CD14-positive monocyte (primary cell): ENCODE measurements around the gene COL20A1. TPM values are rescaled to one million over a fixed set of nuclear protein-coding genes. Genes with fewer than 3 reads are reported as not detected.

Source experiments
- DNase-seq, 3 donors: peaks; one replicate each; pipeline ENCODE4 v3.0.0-alpha.2; 2011 to 2022
- H2AFZ ChIP-seq: 2 replicates; pipeline ENCODE4 v1.6.0; 2012; ENCODE audit warnings: mild to moderate bottlenecking, low read depth, low read length, inconsistent platforms; ENCODE audit not compliant: insufficient read depth, poor library complexity, severe bottlenecking
- H3K27ac ChIP-seq, 2 donors: 1 replicate in 1 of 2; 2 replicates in 1 of 2; pipeline ENCODE4 v1.5.1; 2012 to 2013; ENCODE audit warnings: low read length in 2 of 2, control low read depth in 1 of 2, inconsistent platforms in 1 of 2, low read depth in 1 of 2, mild to moderate bottlenecking in 1 of 2
- H3K27me3 ChIP-seq, 2 donors: one replicate each; pipeline versions ENCODE4 v1.6.0 to v1.6.1; 2011 to 2013; ENCODE audit warnings: low read length in 2 of 2; ENCODE audit not compliant: control insufficient read depth in 2 of 2, insufficient read depth in 2 of 2
- H3K36me3 ChIP-seq, 2 donors: replicated peaks in 1 of 2; 1 replicate in 1 of 2; 2 replicates in 1 of 2; pipeline versions ENCODE4 v1.5.1 to v1.6.1; 2012 to 2013; ENCODE audit warnings: low read length in 2 of 2, control low read depth in 1 of 2, inconsistent platforms in 1 of 2, mild to moderate bottlenecking in 1 of 2; ENCODE audit not compliant: insufficient read depth in 2 of 2, control insufficient read depth in 1 of 2
- H3K4me1 ChIP-seq, 2 donors: 1 replicate in 1 of 2; 2 replicates in 1 of 2; pipeline versions ENCODE4 v1.5.1 to v1.6.1; 2012 to 2013; ENCODE audit warnings: low read length in 2 of 2, control low read depth in 1 of 2, inconsistent platforms in 1 of 2, mild to moderate bottlenecking in 1 of 2, moderate library complexity in 1 of 2; ENCODE audit not compliant: insufficient read depth in 2 of 2, control insufficient read depth in 1 of 2
- H3K4me2 ChIP-seq: replicated peaks from 2 replicates; pipeline ENCODE3; 2012; ENCODE audit warnings: low read length, moderate library complexity, mild to moderate bottlenecking; ENCODE audit not compliant: poor library complexity, severe bottlenecking; ENCODE audit errors: extremely low read depth
- H3K4me3 ChIP-seq, 3 experiments: fragments of 200-600 bp in 1 of 3; sonication (generic) in 1 of 3; replicated peaks in 1 of 3; 1 replicate in 2 of 3; 2 replicates in 1 of 3; pipeline ENCODE4 v1.5.1; 2011 to 2013; ENCODE audit warnings: low read length in 3 of 3, mild to moderate bottlenecking in 3 of 3, control low read depth in 2 of 3, low read depth in 2 of 3, inconsistent platforms in 1 of 3, moderate library complexity in 1 of 3
- H3K79me2 ChIP-seq: 2 replicates; pipeline ENCODE4 v1.6.0; 2012; ENCODE audit warnings: mild to moderate bottlenecking, control low read depth, inconsistent platforms, low read length, moderate library complexity; ENCODE audit not compliant: insufficient read depth
- H3K9ac ChIP-seq: 2 replicates; pipeline ENCODE4 v1.6.0; 2017; ENCODE audit warnings: low read length, mild to moderate bottlenecking; ENCODE audit not compliant: insufficient read depth, poor library complexity, severe bottlenecking
- H3K9me3 ChIP-seq, 2 donors: replicated peaks in 1 of 2; 1 replicate in 1 of 2; 2 replicates in 1 of 2; pipeline versions ENCODE4 v1.5.1 to v1.6.1; 2012 to 2013; ENCODE audit warnings: low read length in 2 of 2, control low read depth in 1 of 2; ENCODE audit not compliant: control insufficient read depth in 1 of 2, insufficient read depth in 1 of 2
- H4K20me1 ChIP-seq: 2 replicates; pipeline ENCODE4 v1.6.0; 2012; ENCODE audit warnings: mild to moderate bottlenecking, low read length, control low read depth, moderate library complexity; ENCODE audit not compliant: insufficient read depth
- H3K27ac Mint-ChIP-seq, 7 donors: one replicate each; pipeline ENCODE4 v1.8.0; 2020; ENCODE audit warnings: mild to moderate bottlenecking in 7 of 7, mixed read lengths in 7 of 7, moderate library complexity in 6 of 7, inconsistent platforms in 2 of 7
- H3K27me3 Mint-ChIP-seq, 3 donors: one replicate each; pipeline ENCODE4 v1.8.0; 2021 to 2022; ENCODE audit warnings: low read depth in 3 of 3, mild to moderate bottlenecking in 3 of 3, mixed read lengths in 3 of 3, moderate library complexity in 3 of 3, inconsistent platforms in 1 of 3
- H3K36me3 Mint-ChIP-seq, 2 donors: one replicate each; pipeline ENCODE4 v1.8.0; 2020; ENCODE audit warnings: mixed read lengths in 2 of 2, inconsistent platforms in 1 of 2, mild to moderate bottlenecking in 1 of 2
- H3K4me1 Mint-ChIP-seq: one replicate; pipeline ENCODE4 v1.8.0; 2020; ENCODE audit warnings: mild to moderate bottlenecking, mixed read lengths
- H3K4me3 Mint-ChIP-seq, 2 donors: one replicate each; pipeline ENCODE4 v1.8.0; 2020; ENCODE audit warnings: mild to moderate bottlenecking in 2 of 2, mixed read lengths in 2 of 2, moderate library complexity in 1 of 2
- H3K9me3 Mint-ChIP-seq, 7 donors: one replicate each; pipeline ENCODE4 v1.8.0; 2020 to 2022; ENCODE audit warnings: mixed read lengths in 7 of 7, mild to moderate bottlenecking in 6 of 7, moderate library complexity in 6 of 7, inconsistent platforms in 2 of 7
- whole genome bisulfite sequencing: methylation state at CpG from one replicate; pipeline ENCODE4 v1.1.5; 2013; ENCODE audit warnings: missing lambda C conversion rate; ENCODE audit not compliant: insufficient coverage; 5-methylcytosine and 5-hydroxymethylcytosine counted together
- intact Hi-C, 2 donors: fragments of 100-400 bp; cut with micrococcal nuclease; formaldehyde crosslinking; loops; one replicate each; pipeline versions ENCODE4 v1.15.0 to v1.15.1; 2023
- polyA plus RNA-seq, 3 donors: library from polyadenylated mRNA; depleted of rRNA in 1 of 3; unstranded in 2 of 3; stranded (reverse) in 1 of 3; fragments of 300-500 nt in 2 of 3; fragments of >200 nt in 1 of 3; fragmentation: Illumina TruSeq in 2 of 3; gene quantifications; 1 replicate in 2 of 3; 2 replicates in 1 of 3; pipeline ENCODE4 v1.2.3, GENCODE V29; 2012 to 2021
- TF ChIP-seq, protein P1 (sequence below): fragments of 200-600 bp; IDR thresholded peaks from one replicate; pipeline ENCODE4 v1.8.0; 2022; ENCODE audit warnings: antibody characterized with exemption, mild to moderate bottlenecking

COL20A1 gene
- polyA plus RNA-seq, 3 donors = not detected

DNA sequence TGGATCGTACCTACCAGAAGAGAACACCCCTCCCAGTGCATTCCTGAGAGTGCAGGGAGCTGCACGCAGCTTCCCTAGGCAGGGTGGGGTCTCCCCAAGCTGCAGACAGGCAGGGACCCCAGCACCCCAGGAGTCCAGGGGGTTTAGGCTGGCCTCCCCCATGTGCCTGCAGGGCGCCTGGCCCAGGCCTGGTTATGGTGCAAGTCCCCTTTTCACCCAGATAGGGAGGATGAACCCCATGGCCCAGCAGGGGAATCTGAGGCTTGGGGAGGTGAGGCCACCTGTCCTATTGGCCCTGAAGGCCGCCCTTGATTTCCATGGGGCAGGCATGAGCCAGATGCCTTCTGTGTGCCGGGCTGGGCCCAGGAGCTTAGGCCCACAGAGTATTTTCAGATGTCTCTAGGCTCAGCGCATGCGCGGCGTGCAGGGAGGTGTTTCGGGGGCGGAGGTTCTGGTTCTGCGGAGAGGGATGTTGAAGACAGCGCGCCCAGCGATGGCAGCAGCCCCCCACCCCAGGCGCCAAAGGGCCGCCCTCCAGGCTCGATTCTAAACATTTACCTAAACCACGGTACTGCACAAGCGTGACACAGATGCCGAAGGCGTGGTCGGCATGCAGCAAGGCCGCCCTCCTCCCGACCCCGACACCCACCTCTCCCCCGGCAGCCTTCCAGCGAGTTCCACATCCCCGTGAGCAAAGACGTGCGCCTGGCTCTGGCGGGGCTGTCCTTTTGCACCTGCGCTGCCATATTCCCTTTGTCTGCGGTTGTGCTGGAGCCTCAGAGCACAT, 29.4 kb downstream of the COL20A1 start:
- Histone ChIP-seq H3K27ac (no peak overlapping the region), H4K20me1 (no peaks in the 10 kb centered on the region), H3K79me2 (no peaks in the 10 kb centered on the region), H3K9ac (no peak overlapping the region), H3K4me2 (no peak overlapping the region), H3K36me3 (no peaks in the 10 kb centered on the region), H2AFZ (no peak overlapping the region), H3K4me1 (peaks cover 5 to 6% of the 10 kb centered on the region in 2 donors), H3K9me3 (peaks cover 11 to 13% of the 10 kb centered on the region in 2 donors), H3K4me3 (no peak overlapping the region), H3K27me3 (peaks cover 0 to 3% of the 10 kb centered on the region in 2 donors)
- Mint-ChIP-seq H3K9me3 (peaks cover 6 to 12% (median 8%) of the 10 kb centered on the region in 7 donors), H3K4me1 (peaks cover 3% of the 10 kb centered on the region), H3K4me3 (no peak overlapping the region), H3K27ac (no peak overlapping the region), H3K36me3 (no peaks in the 10 kb centered on the region), H3K27me3 (peaks cover 3 to 12% (median 11%) of the 10 kb centered on the region in 3 donors)
- DNase-seq = no peak
- intact Hi-C loops = no loop called here
- WGBS = 78% methylated on average over 25 of the region's 34 CpGs
- TF ChIP-seq, protein P1, sequence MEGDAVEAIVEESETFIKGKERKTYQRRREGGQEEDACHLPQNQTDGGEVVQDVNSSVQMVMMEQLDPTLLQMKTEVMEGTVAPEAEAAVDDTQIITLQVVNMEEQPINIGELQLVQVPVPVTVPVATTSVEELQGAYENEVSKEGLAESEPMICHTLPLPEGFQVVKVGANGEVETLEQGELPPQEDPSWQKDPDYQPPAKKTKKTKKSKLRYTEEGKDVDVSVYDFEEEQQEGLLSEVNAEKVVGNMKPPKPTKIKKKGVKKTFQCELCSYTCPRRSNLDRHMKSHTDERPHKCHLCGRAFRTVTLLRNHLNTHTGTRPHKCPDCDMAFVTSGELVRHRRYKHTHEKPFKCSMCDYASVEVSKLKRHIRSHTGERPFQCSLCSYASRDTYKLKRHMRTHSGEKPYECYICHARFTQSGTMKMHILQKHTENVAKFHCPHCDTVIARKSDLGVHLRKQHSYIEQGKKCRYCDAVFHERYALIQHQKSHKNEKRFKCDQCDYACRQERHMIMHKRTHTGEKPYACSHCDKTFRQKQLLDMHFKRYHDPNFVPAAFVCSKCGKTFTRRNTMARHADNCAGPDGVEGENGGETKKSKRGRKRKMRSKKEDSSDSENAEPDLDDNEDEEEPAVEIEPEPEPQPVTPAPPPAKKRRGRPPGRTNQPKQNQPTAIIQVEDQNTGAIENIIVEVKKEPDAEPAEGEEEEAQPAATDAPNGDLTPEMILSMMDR = no peak

DNA sequence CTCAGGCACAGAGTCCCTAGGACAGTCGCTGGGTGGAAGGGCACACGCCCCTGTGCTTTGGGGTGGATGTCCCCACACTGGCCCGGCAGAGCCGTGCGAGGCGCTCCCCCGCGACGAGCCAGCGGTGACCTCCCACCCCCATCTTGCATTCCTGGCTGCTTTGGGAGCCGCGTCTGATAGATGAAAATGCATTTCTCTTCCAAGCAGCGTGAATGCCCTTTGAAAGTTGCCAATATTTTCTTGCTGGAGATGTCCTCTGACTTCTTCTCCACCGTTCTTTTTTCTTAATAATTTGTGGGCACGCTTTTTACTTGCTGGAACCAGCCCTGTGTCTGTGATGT, 29.9 kb downstream of the COL20A1 start:
- Mint-ChIP-seq H3K27ac (no peak overlapping the region), H3K4me3 (no peak overlapping the region), H3K4me1 (peaks cover 3% of the 10 kb centered on the region), H3K36me3 (no peaks in the 10 kb centered on the region), H3K9me3 (peaks cover 6 to 12% (median 8%) of the 10 kb centered on the region in 7 donors), H3K27me3 (peaks cover 5 to 12% (median 9%) of the 10 kb centered on the region in 3 donors)
- intact Hi-C loops = no loop called here
- no peaks in the 10 kb centered on the region for H3K79me2 ChIP-seq
- H3K36me3 ChIP-seq = no peaks in the 10 kb centered on the region
- H3K4me2 ChIP-seq = no peak overlapping the region
- WGBS = 45% methylated on average over 2 of the region's 15 CpGs
- H3K4me3 ChIP-seq = no peak overlapping the region
- no peak overlapping the region for H3K27ac ChIP-seq
- DNase-seq = no peak
- H4K20me1 ChIP-seq = no peaks in the 10 kb centered on the region
- TF ChIP-seq, protein P1 = no peak
- peaks cover 0 to 3% of the 10 kb centered on the region in 2 donors for H3K27me3 ChIP-seq
- H3K4me1 ChIP-seq = peaks cover 5 to 6% of the 10 kb centered on the region in 2 donors
- no peak overlapping the region for H2AFZ ChIP-seq
- peaks cover 11 to 13% of the 10 kb centered on the region in 2 donors for H3K9me3 ChIP-seq
- H3K9ac ChIP-seq = no peak overlapping the region
